ENCODE results near the gene ABCC5.
A peak's percentile ranks its signal among the peaks of the same experiment; 100 is the strongest.

The ABCC5 gene

DNA sequence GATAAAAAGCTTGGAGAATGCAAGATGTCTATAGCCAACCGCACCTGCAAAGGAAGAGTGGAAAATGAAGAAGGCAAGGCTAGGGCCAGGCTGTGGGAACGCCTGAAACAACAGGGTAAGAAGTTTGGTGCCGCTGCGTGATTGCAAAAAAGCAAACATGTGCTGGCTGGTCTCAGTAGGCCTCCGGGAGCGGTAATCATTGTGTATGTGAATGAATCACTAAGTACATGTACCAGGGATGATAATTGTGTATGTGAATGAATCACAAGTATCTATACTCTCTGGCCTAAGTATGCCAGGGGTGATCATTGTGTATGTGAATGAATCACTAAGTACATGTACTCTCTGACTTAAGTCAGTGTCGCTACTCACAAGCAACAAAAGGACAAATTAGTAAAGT is 92.7 kb downstream of the ABCC5 start:
- peak overlapping the region in 1 of 2 donors; percentile 4 for H3K27ac Mint-ChIP-seq

DNA sequence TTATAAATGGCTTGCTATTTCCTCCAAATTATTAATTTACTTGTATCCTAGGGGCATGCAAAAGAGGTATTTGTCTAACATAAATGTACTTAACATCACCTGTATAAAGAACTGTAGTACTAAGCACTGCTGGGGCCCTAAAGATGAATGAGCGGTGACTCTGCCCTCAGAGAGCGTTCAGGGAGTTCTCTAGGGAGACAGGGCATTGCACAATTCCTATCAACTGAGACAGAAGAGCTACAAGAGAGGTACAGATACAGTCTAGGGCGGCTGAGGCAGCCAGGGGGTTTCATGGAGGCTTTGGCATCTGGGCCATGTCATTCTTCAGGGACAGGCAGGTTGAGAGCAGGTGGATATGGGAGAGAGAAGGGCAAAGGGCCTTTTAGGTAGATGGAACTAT is 93.1 kb downstream of the ABCC5 start:
- no peak for ATAC-seq
- no peaks in the 10 kb centered on the region for H3K27me3 Mint-ChIP-seq
- no peak for DNase-seq
- no peaks in the 10 kb centered on the region for H3K9me3 Mint-ChIP-seq
- H3K27ac Mint-ChIP-seq: peak overlapping the region in 1 of 2 donors; percentile 4
- H3K4me1 Mint-ChIP-seq: no peaks in the 10 kb centered on the region
- H3K4me3 Mint-ChIP-seq: no peak overlapping the region

More for the DNA sequence above, 92.7 kb downstream of the ABCC5 start:
- H3K27me3 Mint-ChIP-seq: no peaks in the 10 kb centered on the region
- no peaks in the 10 kb centered on the region for H3K9me3 Mint-ChIP-seq
- DNase-seq (no peak), ATAC-seq (no peak)
- H3K4me1 Mint-ChIP-seq: no peaks in the 10 kb centered on the region
- no peak overlapping the region for H3K4me3 Mint-ChIP-seq

DNA sequence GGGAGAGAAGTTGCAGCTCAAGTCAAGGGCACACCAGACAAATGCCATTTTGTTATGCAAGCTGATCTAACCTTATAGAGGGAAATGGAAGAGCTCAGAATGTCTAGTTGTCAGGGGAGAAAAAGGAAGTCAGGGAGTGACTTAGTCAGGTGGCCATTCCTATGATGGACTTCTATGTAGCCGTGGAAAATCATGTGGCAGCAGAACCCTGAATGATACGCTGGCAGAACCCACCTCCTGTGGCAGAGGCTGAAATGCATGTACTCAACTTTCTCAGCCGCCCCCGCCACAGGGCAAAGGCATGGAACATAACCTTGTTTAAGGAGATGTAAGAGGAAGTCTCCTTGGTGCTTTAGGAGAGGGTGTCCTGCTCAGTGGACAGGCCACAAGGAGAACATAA is 95.3 kb downstream of the ABCC5 start:
- Mint-ChIP-seq H3K27me3 (no peaks in the 10 kb centered on the region), H3K9me3 (no peaks in the 10 kb centered on the region)

DNA sequence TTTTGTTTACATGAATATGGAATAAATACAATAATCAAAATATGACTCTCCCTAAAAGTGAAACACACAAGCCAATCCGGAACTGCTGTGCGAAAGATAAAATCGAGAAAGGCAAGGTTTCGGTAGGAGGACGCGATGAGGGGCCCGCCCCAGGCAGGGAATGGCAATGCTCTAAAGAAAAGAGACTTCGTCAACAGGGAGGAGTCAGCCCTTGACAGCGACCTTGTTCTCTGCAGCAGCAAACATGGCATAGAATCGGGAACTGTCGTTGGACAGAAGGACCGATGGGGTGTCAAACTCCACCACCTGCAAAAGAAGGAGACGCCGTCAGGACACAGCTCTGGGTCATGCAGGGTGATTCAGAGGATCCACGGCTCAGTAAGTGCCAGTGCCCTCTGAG is 96.6 kb downstream of the ABCC5 start:
- ATAC-seq: no peak
- no peaks in the 10 kb centered on the region for H3K4me1 Mint-ChIP-seq
- H3K9me3 Mint-ChIP-seq: no peaks in the 10 kb centered on the region
- H3K4me3 Mint-ChIP-seq: no peak overlapping the region
- no peaks in the 10 kb centered on the region for H3K27me3 Mint-ChIP-seq
- DNase-seq: no peak
- H3K27ac Mint-ChIP-seq: no peak overlapping the region

More for the DNA sequence above, 95.3 kb downstream of the ABCC5 start:
- DNase-seq (no peak), ATAC-seq (no peak)
- peak overlapping the region in 1 of 2 donors; percentile 49 for H3K27ac Mint-ChIP-seq
- no peak overlapping the region for H3K4me3 Mint-ChIP-seq
- H3K4me1 Mint-ChIP-seq: no peaks in the 10 kb centered on the region

DNA sequence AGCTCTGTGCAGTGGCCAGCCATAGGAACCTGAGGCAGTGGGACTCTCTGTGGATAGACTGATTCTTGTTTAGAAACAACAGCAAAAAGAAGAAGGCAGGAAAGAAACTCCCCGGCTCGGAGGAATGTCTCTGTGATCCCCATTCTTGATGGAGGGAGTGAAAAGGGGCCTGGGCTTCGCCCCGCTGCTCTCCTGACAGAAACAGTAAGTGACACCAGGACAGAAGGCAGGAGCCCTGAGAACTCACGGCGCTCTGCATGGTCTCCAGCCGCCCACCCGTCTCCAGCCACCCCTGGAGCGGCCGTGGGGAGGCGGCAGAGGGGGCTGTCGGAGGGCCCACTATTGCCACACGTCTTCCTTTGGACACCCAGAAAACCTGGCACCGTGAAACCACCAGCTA is 97.3 kb downstream of the ABCC5 start:
- no peaks in the 10 kb centered on the region for H3K9me3 Mint-ChIP-seq
- no peak overlapping the region for H3K27ac Mint-ChIP-seq
- H3K27me3 Mint-ChIP-seq: no peaks in the 10 kb centered on the region
- DNase-seq (no peak), ATAC-seq (no peak)
- H3K4me3 Mint-ChIP-seq: no peak overlapping the region
- H3K4me1 Mint-ChIP-seq: no peaks in the 10 kb centered on the region

DNA sequence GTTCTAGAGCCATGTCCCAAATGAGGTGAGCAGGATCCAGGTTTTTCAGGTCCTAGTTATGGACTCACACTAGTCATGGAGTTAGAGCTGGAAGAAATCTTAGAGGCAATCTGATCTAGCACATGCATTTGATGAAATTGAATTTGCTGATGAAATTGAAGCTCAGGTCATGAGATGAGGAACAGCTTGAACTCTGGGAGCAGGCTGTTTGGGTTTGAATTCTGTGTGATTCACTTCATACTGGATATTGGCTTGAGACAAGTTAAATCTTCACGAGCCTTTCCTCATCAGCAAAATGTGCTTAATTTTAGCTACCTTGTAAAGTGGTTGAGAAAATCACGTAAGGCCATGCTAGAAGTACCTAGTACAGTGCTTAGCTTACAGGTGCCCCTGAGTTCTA is 99.5 kb downstream of the ABCC5 start:
- DNase-seq: no peak
- H3K9me3 Mint-ChIP-seq: no peaks in the 10 kb centered on the region
- no peak overlapping the region for H3K4me3 Mint-ChIP-seq
- H3K27ac Mint-ChIP-seq: no peak overlapping the region
- H3K27me3 Mint-ChIP-seq: no peaks in the 10 kb centered on the region
- H3K4me1 Mint-ChIP-seq: no peaks in the 10 kb centered on the region
- ATAC-seq: no peak

DNA sequence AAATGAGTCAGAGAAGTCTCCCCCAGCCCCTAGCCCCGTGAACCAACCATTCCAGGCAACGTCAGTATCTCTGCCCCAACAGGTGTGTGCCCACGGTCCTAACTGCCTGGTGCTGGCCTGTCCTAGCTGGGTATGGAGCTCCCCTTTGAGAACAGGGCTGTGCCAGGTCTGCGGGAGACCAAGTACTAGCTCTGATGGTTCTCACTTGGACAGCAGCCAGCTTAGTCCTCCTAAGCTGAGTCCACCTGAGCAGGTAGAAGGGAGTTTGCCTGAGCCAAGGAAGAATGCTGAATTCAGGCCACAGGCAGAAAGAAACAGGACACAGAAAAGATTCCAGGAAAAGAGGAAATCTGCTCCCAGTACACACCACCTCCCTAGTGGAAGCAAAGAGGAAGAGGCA is 99.9 kb downstream of the ABCC5 start:
- no peak overlapping the region for H3K27ac Mint-ChIP-seq
- DNase-seq (no peak), ATAC-seq (no peak)
- no peaks in the 10 kb centered on the region for H3K9me3 Mint-ChIP-seq
- no peak overlapping the region for H3K4me3 Mint-ChIP-seq
- H3K27me3 Mint-ChIP-seq: no peaks in the 10 kb centered on the region
- H3K4me1 Mint-ChIP-seq: no peaks in the 10 kb centered on the region

DNA sequence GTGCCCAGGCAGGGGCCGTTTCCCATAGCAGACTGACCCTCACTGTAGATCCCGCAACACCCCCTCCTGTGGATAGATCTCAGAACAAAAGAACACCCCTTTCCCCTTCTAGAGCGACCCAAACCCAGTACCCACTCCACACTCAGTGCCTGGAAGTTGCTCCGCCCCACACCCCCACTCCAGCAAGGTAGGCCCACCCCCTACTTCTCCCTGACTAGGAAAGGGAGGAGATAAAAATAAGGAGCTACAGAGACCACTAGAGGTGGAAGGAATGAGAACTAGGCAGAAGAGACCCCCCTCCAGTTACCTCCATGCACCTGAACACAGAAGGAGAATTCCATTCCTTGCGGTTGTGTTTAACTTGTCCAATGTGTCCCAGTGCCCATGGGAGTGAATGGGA is 102.8 kb downstream of the ABCC5 start:
- peak overlapping the region in 1 of 2 donors; percentile 81 for H3K27ac Mint-ChIP-seq
- no peaks in the 10 kb centered on the region for H3K27me3 Mint-ChIP-seq
- DNase-seq (no peak), ATAC-seq (no peak)
- no peak overlapping the region for H3K4me3 Mint-ChIP-seq
- no peaks in the 10 kb centered on the region for H3K9me3 Mint-ChIP-seq
- H3K4me1 Mint-ChIP-seq: no peaks in the 10 kb centered on the region

DNA sequence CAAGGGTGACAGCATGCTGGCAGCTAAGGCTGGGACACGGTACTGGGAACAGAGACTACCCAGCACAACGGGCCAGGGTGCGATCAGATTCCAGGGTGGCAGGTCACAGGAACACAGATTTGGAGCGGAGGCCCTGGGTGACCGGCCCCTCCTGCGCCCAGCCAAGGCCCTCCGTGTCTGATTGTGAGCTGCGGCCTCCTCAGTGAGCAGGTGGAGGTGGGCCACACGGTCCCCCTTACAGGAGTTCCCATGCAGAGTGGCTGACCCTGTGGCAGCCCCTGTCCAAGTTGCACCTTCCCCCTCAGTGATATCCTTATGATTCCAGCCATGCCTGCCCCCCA is 104.1 kb downstream of the ABCC5 start:
- no peak for ATAC-seq
- Mint-ChIP-seq H3K4me3 (no peak overlapping the region), H3K9me3 (no peaks in the 10 kb centered on the region), H3K27ac (no peak overlapping the region), H3K4me1 (no peaks in the 10 kb centered on the region), H3K27me3 (no peaks in the 10 kb centered on the region)
- DNase-seq: no peak

DNA sequence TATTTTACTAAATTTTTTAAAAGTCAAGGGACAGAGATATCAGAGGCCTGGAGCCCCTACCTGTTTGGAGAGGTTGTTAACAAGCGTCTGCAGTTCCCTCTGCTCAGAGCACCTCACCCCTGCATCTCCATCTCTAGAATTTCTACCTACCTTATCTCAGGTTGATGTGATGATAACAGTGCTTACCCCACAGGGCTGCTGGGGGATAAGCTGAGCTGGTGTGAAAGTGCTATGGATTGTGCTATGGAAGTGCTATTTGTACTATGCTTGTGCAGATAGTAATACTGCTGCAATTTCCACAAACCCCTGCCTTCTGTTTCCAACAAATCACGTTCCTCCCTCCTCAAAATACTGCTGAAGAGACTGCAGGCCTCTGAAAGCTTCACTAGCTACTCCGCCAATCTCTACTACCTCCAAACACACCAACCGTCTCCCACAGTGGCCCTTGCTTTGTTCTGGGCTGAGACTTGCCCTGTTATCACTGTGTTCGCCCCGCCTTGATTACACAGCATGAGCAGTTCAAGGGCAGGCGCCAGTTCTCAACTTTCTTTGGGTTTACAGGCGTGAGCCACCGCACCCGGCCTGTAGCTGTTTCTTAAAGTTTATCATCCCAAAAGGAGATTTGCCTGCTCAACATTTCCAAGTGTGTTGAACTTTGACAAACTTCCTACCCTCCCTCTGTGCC is 104.6 kb downstream of the ABCC5 start:
- no peak overlapping the region for H3K27ac Mint-ChIP-seq
- DNase-seq: no peak
- H3K9me3 Mint-ChIP-seq: no peaks in the 10 kb centered on the region
- no peaks in the 10 kb centered on the region for H3K27me3 Mint-ChIP-seq
- no peak overlapping the region for H3K4me3 Mint-ChIP-seq
- no peaks in the 10 kb centered on the region for H3K4me1 Mint-ChIP-seq
- no peak for ATAC-seq

DNA sequence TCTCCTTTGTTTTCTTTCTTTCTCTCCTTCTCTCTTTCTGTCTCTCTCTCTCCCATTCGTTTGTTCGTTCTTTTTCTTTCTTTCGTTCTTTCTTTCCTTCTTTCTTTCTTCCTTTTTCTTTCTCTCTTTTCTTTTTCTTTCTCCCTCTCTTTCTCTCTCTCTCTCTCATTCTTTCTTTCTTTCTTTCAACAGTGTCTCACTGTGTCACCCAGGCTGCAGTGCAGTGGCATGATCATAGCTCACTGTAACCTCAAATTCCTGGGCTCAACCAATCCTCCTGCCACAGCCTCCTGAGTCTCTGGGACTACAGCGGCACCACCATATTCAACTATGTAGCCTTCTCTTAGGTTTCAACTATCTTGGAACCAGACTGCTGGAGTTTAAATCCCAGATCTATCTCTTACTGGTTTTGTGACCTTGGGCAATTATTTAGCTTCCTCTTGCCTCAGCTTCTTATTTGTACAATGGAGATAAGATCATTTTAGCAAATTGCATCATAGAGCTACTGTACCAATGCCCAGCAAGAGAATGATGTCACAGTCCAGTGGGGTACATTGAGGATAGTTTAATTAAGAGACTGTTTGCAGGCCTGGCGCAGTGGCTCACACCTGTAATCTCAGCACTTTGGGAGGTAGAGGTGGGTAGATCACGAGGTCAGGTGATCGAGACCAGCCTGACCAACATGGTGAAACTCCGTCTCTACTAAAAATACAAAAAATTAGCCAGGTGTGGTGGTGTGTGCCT is 105.7 kb downstream of the ABCC5 start:
- ATAC-seq (no peak), DNase-seq (no peak)
- H3K4me1 Mint-ChIP-seq: no peaks in the 10 kb centered on the region
- no peak overlapping the region for H3K27ac Mint-ChIP-seq
- no peak overlapping the region for H3K4me3 Mint-ChIP-seq
- no peaks in the 10 kb centered on the region for H3K27me3 Mint-ChIP-seq
- H3K9me3 Mint-ChIP-seq: no peaks in the 10 kb centered on the region

DNA sequence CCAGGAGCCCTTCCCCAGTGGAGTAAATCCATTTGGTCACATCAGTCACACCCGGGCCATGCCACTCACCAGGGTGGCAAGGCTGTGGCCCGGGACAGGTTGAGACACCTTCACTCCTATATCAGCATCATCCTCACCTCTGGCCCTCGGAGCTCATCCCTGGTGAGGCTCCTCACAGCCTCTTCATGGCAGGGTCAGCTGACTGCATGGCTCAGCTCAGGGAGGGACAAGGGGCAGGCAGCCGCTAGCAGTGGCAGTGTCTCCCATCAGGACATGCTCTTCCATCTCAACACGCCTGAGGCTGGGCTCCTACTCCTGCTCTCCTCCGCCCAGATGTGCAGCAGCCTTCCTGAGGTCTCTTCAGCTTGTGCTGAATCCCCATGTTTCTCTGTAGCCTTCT is 106.6 kb downstream of the ABCC5 start:
- H3K27me3 Mint-ChIP-seq: no peaks in the 10 kb centered on the region
- no peaks in the 10 kb centered on the region for H3K9me3 Mint-ChIP-seq
- H3K4me3 Mint-ChIP-seq: no peak overlapping the region
- DNase-seq: no peak
- peak overlapping the region in 1 of 2 donors; percentile 12 for H3K27ac Mint-ChIP-seq
- H3K4me1 Mint-ChIP-seq: no peaks in the 10 kb centered on the region
- peak; percentile 31 for ATAC-seq

DNA sequence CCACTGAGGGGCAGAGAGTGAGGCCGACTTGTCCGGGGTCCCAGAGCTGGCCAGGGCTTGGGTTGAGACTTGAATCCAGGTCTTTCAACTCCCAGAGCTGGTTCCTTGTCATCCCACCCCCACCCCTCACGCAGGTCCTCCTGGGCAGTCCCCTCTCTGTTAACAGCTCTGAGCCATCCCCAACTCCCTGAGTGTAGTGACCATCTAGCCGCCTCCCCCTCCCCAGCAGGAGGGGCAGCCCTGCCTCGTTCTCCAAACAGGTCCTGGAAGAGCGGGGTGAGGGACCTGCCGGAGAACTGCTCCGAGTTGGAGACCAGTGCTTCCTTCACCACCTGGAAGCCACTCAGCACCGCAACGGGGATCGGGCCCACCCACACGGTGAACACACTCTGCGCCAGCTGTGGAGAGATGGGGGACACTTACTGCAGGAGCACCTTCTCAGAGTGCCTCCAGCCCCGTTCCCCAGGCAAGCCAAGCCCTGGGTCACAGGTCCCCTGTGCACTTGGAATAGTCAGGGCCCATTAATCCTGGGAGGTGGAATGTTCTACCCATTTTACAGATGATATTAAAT is 108.6 kb downstream of the ABCC5 start:
- H3K27me3 Mint-ChIP-seq: no peaks in the 10 kb centered on the region
- H3K27ac Mint-ChIP-seq: no peak overlapping the region
- DNase-seq (no peak), ATAC-seq (no peak)
- H3K4me1 Mint-ChIP-seq: no peaks in the 10 kb centered on the region
- H3K9me3 Mint-ChIP-seq: no peaks in the 10 kb centered on the region
- no peak overlapping the region for H3K4me3 Mint-ChIP-seq

DNA sequence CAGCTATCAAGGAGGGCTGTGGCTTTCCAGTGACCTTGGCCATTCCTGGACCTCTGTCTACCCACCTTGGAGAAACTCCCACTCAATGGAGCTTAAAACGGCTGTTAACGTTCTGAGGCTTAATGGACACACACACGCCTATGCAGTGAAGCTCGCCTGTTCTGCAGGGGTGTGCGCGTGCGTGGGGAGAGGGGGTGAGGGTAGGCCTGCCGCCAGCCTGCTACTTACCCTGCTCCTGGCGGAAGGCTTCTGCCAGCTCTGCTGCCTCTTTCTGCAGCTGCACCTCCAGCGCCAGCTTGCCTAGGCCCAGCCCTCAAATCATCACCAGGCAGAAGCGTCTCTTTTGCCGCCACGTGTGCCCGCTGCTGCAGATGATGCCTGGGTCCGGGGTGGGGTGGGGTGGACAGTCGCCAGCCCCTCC is 109.8 kb downstream of the ABCC5 start:
- DNase-seq (no peak), ATAC-seq (no peak)
- Mint-ChIP-seq H3K9me3 (no peaks in the 10 kb centered on the region), H3K4me1 (no peaks in the 10 kb centered on the region), H3K4me3 (no peak overlapping the region), H3K27me3 (no peaks in the 10 kb centered on the region), H3K27ac (no peak overlapping the region)

DNA sequence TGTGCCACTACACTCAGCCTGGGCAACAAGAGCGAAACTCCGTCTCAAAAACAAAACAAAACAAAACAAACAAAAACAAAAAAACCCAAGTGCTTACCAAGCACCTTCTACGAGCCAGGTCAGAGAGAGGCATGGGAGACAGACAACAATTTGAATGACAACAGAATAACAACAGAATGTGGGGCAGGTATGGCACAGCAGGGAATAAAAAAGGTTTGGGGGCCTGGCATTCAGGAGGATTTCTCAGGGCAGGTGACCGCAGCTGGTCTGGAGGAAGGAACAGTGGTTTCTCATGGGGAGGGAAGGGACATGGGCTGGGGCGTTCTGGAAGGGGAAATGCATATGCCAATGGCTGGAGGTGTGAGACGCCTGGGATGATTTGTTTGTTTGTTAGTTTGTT is 110.5 kb downstream of the ABCC5 start:
- H3K9me3 Mint-ChIP-seq: no peaks in the 10 kb centered on the region
- H3K27me3 Mint-ChIP-seq: no peaks in the 10 kb centered on the region
- no peaks in the 10 kb centered on the region for H3K4me1 Mint-ChIP-seq
- no peak overlapping the region for H3K4me3 Mint-ChIP-seq
- no peak for ATAC-seq
- no peak for DNase-seq
- H3K27ac Mint-ChIP-seq: no peak overlapping the region

DNA sequence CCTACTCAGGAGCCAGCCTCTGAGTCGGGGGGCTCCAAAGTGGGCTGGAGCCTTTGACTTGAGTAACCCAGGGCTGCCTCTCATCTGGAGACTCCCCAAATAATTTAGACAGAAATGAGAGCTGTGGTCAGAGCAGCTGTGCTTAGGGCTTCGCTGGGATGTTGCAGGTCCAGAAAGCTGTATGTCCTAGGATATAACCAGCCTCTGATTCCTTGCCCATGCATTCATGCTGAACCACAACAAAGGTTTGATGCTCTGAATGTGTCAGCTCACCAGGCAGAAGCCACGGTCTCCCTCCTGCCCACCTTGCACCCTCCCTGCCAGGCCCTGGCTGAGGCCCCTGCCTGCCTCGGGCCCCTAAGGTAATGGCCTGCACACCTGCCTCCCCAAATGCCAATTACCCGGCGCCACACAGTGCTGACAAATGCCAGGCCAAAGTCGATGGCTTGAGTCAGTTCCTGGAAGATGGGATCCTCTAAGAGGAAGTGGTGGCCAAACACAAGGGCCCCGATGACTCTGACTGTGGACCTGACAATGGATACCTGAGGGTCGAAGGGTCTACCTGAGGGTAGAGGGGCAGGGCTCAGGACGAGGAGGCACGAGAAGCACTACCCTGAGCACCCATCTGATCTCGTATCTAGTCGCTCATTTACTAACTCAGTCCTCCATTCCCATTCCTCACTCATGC is 111.3 kb downstream of the ABCC5 start:
- no peaks in the 10 kb centered on the region for H3K27me3 Mint-ChIP-seq
- no peak overlapping the region for H3K4me3 Mint-ChIP-seq
- DNase-seq: no peak
- H3K27ac Mint-ChIP-seq: peak overlapping the region in 1 of 2 donors; percentile 79
- H3K4me1 Mint-ChIP-seq: no peaks in the 10 kb centered on the region
- ATAC-seq: no peak
- H3K9me3 Mint-ChIP-seq: no peaks in the 10 kb centered on the region

All from stimulated activated naive CD8-positive, alpha-beta T cell treated with anti-CD3 and anti-CD28 coated beads, Interleukin-15, amount 100 ng/mL, for 72 hours (primary cell).